Kidney (tissue), 14 donors: ENCODE results near the gene ATP1A1. TPM values are rescaled to one million over a fixed set of nuclear protein-coding genes. Genes with fewer than 3 reads are reported as not detected.

ENCODE experiments used
- DNase-seq, 5 donors: peaks; one replicate each; pipeline ENCODE4 v3.0.0-alpha.2; 2013 to 2020
- FAIRE-seq: peaks from 2 replicates; lab custom pipeline; 2012; peaks lifted over from hg19 to GRCh38; lab: Jason Lieb, UNC
- H3K27ac ChIP-seq, 2 donors: one replicate each; pipeline ENCODE4 v1.7.0; 2013; ENCODE audit warnings: low read depth in 2 of 2, low read length in 2 of 2, inconsistent platforms in 1 of 2
- H3K27me3 ChIP-seq: one replicate; pipeline ENCODE4 v1.7.1; 2013; ENCODE audit warnings: low read length, inconsistent platforms; ENCODE audit not compliant: control insufficient read depth, insufficient read depth
- H3K36me3 ChIP-seq, 3 donors: one replicate each; pipeline versions ENCODE4 v1.7.0 to v1.7.1; 2013; ENCODE audit warnings: low read length in 3 of 3, control low read depth in 1 of 3, inconsistent platforms in 1 of 3; ENCODE audit not compliant: insufficient read depth in 3 of 3, control insufficient read depth in 2 of 3
- H3K4me1 ChIP-seq, 3 donors: one replicate each; pipeline versions ENCODE4 v1.7.0 to v1.7.1; 2013; ENCODE audit warnings: low read length in 3 of 3, inconsistent platforms in 1 of 3, low read depth in 1 of 3; ENCODE audit not compliant: control insufficient read depth in 2 of 3, insufficient read depth in 2 of 3
- H3K4me3 ChIP-seq, 3 donors: one replicate each; pipeline versions ENCODE4 v1.7.0 to v1.8.1; 2013; ENCODE audit warnings: low read length in 3 of 3, control low read depth in 1 of 3, inconsistent platforms in 1 of 3
- H3K9ac ChIP-seq, 3 donors: one replicate each; pipeline versions ENCODE4 v1.7.0 to v1.7.1; 2013; ENCODE audit warnings: low read length in 3 of 3, control low read depth in 1 of 3, inconsistent platforms in 1 of 3
- H3K9me3 ChIP-seq, 3 donors: one replicate each; pipeline versions ENCODE4 v1.7.0 to v1.7.1; 2013; ENCODE audit warnings: low read length in 3 of 3, control low read depth in 1 of 3, inconsistent platforms in 1 of 3; ENCODE audit not compliant: control insufficient read depth in 2 of 3, insufficient read depth in 1 of 3
- CTCF ChIP-seq: IDR thresholded peaks from 3 replicates; pipeline ENCODE4 v1.5.1; 2012; ENCODE audit warnings: mild to moderate bottlenecking, moderate library complexity, borderline replicate concordance; ENCODE audit not compliant: insufficient read depth; ENCODE audit errors: extremely low read depth
- intact Hi-C: fragments of 100-400 bp; cut with DNase I; formaldehyde crosslinking; loops from one replicate; pipeline ENCODE4 v1.11.1; 2022
- polyA plus RNA-seq: library from polyadenylated mRNA; stranded (reverse); fragments of 350-450 nt; fragmentation: Illumina TruSeq; extraction: RNeasy Lipid Tissue Mini Kit (QIAGEN cat#74804); gene quantifications from one replicate; pipeline ENCODE4 v1.2.3, GENCODE V29; 2014; ENCODE audit warnings: low read depth, low replicate concordance; ENCODE audit not compliant: insufficient read depth
- total RNA-seq: library from RNA; stranded (reverse); fragmentation: NEBNext Ultra II Directional; extraction: Animal tissue kit (Norgen Biotek cat#: 25700); gene quantifications from one replicate; pipeline ENCODE4 v1.2.1, GENCODE V29; 2021
- donor health status: control.
- donor health status: control.
- donor health status: control.
- donor health status: control.
- donor health status: control.
- donor health status: DM: yes; HTN: yes; CAD: no.
- donor health status: Normal renal cell carcinoma (clear cell type).

Gene ATP1A1
- total and polyA plus RNA-seq, 2 donors from 2014 or later, result 1,218 to 2,241 TPM

GRCh38 chr1:116345843-116346242, 27.2 kb upstream of the ATP1A1 start:
- no peak for DNase-seq
- Histone ChIP-seq H3K9me3 (no peaks in the 10 kb centered on the region), H3K36me3 (no peaks in the 10 kb centered on the region), H3K4me1 (no peaks in the 10 kb centered on the region), H3K9ac (no peak overlapping the region), H3K27me3 (no peaks in the 10 kb centered on the region), H3K27ac (no peak overlapping the region), H3K4me3 (no peak overlapping the region)
- intact Hi-C loops, result no loop called here
- FAIRE-seq, result no peak
- TF ChIP-seq CTCF, result no peak

GRCh38 chr1:116346943-116347673, 25.9 kb upstream of the ATP1A1 start:
- Histone ChIP-seq H3K36me3 (no peaks in the 10 kb centered on the region), H3K9me3 (no peaks in the 10 kb centered on the region), H3K27me3 (no peaks in the 10 kb centered on the region), H3K4me3 (no peak overlapping the region), H3K9ac (no peak overlapping the region), H3K27ac (no peak overlapping the region), H3K4me1 (no peaks in the 10 kb centered on the region)
- DNase-seq (no peak), FAIRE-seq (no peak)
- TF ChIP-seq CTCF, result no peak
- intact Hi-C loops, result no loop called here

- DNase-seq, result no peak
- Histone ChIP-seq H3K9me3 (no peaks in the 10 kb centered on the region), H3K9ac (no peak overlapping the region), H3K27me3 (no peaks in the 10 kb centered on the region), H3K4me3 (no peak overlapping the region), H3K27ac (no peak overlapping the region), H3K4me1 (no peaks in the 10 kb centered on the region), H3K36me3 (no peaks in the 10 kb centered on the region)
- FAIRE-seq, result no peak
- intact Hi-C loops, result no loop called here
- TF ChIP-seq CTCF, result no peak
Measured at GRCh38 chr1:116347696-116348095, 25.3 kb upstream of the ATP1A1 start.
